Ovary (tissue), 3 donors: Measurements from ENCODE around the gene RAB15.

Experiments
- POLR2A ChIP-seq: fragments of 450-650 bp; IDR thresholded peaks from one replicate; pipeline ENCODE4 v1.6.1; 2017; ENCODE audit warnings: antibody characterized with exemption, mild to moderate bottlenecking, moderate library complexity
- TF ChIP-seq, protein P1 (sequence below), 3 donors: fragments of 450-650 bp in 2 of 3; fragments of 200-600 bp in 1 of 3; IDR thresholded peaks; one replicate each; pipeline versions ENCODE4 v1.5.1 to v1.8.0; 2016 to 2022; ENCODE audit warnings: antibody characterized with exemption in 3 of 3, mild to moderate bottlenecking in 1 of 3
- donor health status: DM: no; HTN: no; CAD: no.

DNA sequence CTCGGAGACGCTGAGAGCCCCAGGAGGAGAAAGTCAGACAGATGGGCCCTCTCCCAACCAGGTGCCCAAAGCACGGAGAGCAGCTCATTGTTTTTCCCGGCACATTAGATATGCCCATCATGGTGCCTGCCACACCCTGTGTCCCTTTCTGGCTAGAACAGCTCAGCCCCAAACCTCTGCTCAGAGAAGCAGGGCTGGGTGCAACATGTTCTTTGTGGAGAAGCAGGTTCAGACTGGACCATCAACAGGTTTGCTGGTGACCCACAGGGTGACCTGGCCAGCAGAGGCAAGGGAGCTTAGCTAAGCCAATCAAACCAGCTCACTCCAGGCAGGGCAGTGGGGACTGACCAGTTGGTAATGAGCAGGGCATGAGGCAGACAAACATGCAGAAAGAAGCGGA, 13.4 kb downstream of the RAB15 start:
- TF ChIP-seq POLR2A: no peak
- TF ChIP-seq, protein P1, sequence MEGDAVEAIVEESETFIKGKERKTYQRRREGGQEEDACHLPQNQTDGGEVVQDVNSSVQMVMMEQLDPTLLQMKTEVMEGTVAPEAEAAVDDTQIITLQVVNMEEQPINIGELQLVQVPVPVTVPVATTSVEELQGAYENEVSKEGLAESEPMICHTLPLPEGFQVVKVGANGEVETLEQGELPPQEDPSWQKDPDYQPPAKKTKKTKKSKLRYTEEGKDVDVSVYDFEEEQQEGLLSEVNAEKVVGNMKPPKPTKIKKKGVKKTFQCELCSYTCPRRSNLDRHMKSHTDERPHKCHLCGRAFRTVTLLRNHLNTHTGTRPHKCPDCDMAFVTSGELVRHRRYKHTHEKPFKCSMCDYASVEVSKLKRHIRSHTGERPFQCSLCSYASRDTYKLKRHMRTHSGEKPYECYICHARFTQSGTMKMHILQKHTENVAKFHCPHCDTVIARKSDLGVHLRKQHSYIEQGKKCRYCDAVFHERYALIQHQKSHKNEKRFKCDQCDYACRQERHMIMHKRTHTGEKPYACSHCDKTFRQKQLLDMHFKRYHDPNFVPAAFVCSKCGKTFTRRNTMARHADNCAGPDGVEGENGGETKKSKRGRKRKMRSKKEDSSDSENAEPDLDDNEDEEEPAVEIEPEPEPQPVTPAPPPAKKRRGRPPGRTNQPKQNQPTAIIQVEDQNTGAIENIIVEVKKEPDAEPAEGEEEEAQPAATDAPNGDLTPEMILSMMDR (IDR thresholded peaks at IDR 0.05): no peak
